Adrenal gland (tissue), 12 donors: ENCODE results near the gene EPHB1. TPM values are rescaled to one million over a fixed set of nuclear protein-coding genes. Genes with fewer than 3 reads are reported as not detected.

Experiments
- DNase-seq, 7 donors: peaks; one replicate each; pipeline ENCODE4 v3.0.0-alpha.2; 2019 to 2020
- H3K27ac ChIP-seq, 5 donors: fragments of 200-600 bp; sonication (generic) in 4 of 5; 1 replicate in 3 of 5; 2 replicates in 2 of 5; pipeline versions ENCODE4 v1.5.1 to v1.8.0; 2016 to 2020; ENCODE audit warnings: mild to moderate bottlenecking in 1 of 5
- H3K27me3 ChIP-seq: fragments of 200-600 bp; 2 replicates; pipeline ENCODE4 v1.8.0; 2021
- H3K36me3 ChIP-seq, 2 donors: fragments of 200-600 bp; replicated peaks in 1 of 2; 1 replicate in 1 of 2; 2 replicates in 1 of 2; pipeline versions ENCODE4 v1.5.1 to v1.8.0; 2018 to 2022
- H3K4me1 ChIP-seq, 2 donors: fragments of 200-600 bp; replicated peaks in 1 of 2; 1 replicate in 1 of 2; 2 replicates in 1 of 2; pipeline versions ENCODE4 v1.5.1 to v1.8.0; 2018 to 2021
- H3K4me3 ChIP-seq, 4 donors: fragments of 200-600 bp; sonication (generic) in 3 of 4; one replicate each; pipeline ENCODE4 v1.5.1; 2016 to 2018
- H3K9me3 ChIP-seq, 3 donors: fragments of 200-600 bp; sonication (generic) in 1 of 3; replicated peaks in 1 of 3; 1 replicate in 2 of 3; 2 replicates in 1 of 3; pipeline versions ENCODE4 v1.5.1 to v1.8.0; 2016 to 2021
- CTCF ChIP-seq, 6 experiments: fragments of 450-650 bp in 4 of 6; fragments of 200-600 bp in 2 of 6; sonication (generic) in 1 of 6; IDR thresholded peaks; 1 replicate in 5 of 6; 2 replicates in 1 of 6; pipeline versions ENCODE4 v1.5.1 to v1.8.0; 2016 to 2021; ENCODE audit warnings: antibody characterized with exemption in 6 of 6, mild to moderate bottlenecking in 2 of 6, moderate library complexity in 1 of 6
- POLR2A ChIP-seq, 2 donors: fragments of 450-650 bp; IDR thresholded peaks; one replicate each; pipeline ENCODE4 v1.6.1; 2017; ENCODE audit warnings: antibody characterized with exemption in 2 of 2, mild to moderate bottlenecking in 2 of 2, moderate library complexity in 1 of 2
- WGBS, 4 donors: extraction: QIAGEN DNeasy Blood & Tissue Kit in 2 of 4; methylation state at CpG; one replicate each; pipeline versions ENCODE4 v1.1.5 to v1.1.7; 2013 to 2017; 5-methylcytosine and 5-hydroxymethylcytosine counted together
- intact Hi-C, 2 donors: fragments of 100-400 bp; cut with DNase I; formaldehyde crosslinking; loops; one replicate each; pipeline versions ENCODE4 v1.14.1 to v1.15.0; 2022 to 2023
- polyA plus RNA-seq, 3 donors: library from polyadenylated mRNA; stranded (reverse); fragments of 200-250 nt in 2 of 3; fragments of 350-450 nt in 1 of 3; fragmentation: Illumina TruSeq in 1 of 3; extraction: RNeasy Lipid Tissue Mini Kit (QIAGEN cat#74804) in 1 of 3; gene quantifications; one replicate each; pipeline ENCODE4 v1.2.3, GENCODE V29; 2013 to 2014
- total RNA-seq, 9 donors: library from RNA; depleted of rRNA in 4 of 9; stranded (reverse); fragments of >200 nt in 4 of 9; fragments of 120-200 nt in 1 of 9; fragmentation: NEBNext Ultra II Directional in 1 of 9; extraction: Animal tissue kit (Norgen Biotek cat#: 25700) in 1 of 9; gene quantifications; one replicate each; pipeline versions ENCODE4 v1.1.0 to v1.2.4, GENCODE V29; 2013 to 2023
- donor health status: healthy with polysubstance abuse.
- donor health status: Bipolar disorder and iron deficiency.
- donor health status: DM: yes; HTN: yes; CAD: no.
- donor health status: DM: no; HTN: no; CAD: no.
- donor health status: DM: no; HTN: no; CAD: no.
- donor health status: DM: yes; HTN: yes; CAD: no.

EPHB1 gene
- total and polyA plus RNA-seq, 12 donors = 0.10 to 3.4 (median 0.98) TPM

DNA sequence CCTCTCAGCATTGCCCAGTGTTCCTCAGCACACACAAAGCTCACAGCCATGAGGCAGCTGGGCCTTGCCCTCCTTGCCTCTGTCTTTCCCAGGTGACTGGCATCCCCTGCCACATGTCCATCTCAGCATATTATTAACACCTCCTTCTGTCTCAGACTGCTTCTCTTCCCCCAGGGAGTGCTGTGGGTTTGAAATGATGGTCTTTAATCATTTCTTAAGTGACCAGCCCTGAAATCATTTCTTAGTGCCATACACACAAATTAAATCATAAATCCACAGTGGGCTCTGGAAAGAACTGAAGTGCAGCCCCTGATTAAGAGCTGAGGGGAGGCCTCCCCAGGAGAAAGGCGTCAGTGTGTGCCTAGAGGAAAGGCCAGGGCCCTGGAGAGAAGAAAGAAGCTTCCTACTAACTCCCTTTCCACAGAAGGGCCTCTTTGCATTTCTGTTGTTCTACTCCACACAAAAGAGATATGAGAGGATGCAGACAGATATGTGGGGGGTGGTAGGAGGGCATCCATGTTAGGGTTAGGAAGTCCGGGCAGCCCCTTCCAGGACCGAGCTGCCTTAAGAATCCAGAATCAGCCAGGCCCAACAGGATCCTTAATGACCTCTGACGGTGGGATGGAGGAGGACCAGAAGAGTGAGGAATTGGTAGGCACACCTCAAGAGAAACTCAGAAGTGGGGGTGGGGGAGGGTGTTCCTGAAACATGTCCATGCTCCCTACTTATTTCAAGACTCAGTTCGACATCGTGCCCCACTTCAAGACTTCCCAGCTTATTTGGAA lies 290.8 kb downstream of the EPHB1 start:
- H3K9me3 ChIP-seq = no peaks in the 10 kb centered on the region
- H3K36me3 ChIP-seq = no peaks in the 10 kb centered on the region
- no peak overlapping the region for H3K27ac ChIP-seq
- no peak overlapping the region for H3K4me3 ChIP-seq
- H3K27me3 ChIP-seq = no peaks in the 10 kb centered on the region
- no peaks in the 10 kb centered on the region for H3K4me1 ChIP-seq
- no peak for TF ChIP-seq POLR2A (IDR thresholded peaks at IDR 0.05)
- no peak for TF ChIP-seq CTCF (IDR thresholded peaks at IDR 0.05)
- WGBS, 4 donors = 70 to 87% (median 77%) methylated on average over 6 of the region's 6 CpGs
- intact Hi-C loops = no loop called here
- DNase-seq = no peak

GRCh38 chr3:135087782-135088181 lies 292.7 kb downstream of the EPHB1 start:
- no peaks in the 10 kb centered on the region for H3K9me3 ChIP-seq
- intact Hi-C loops = no loop called here
- H3K27me3 ChIP-seq = no peaks in the 10 kb centered on the region
- no peaks in the 10 kb centered on the region for H3K4me1 ChIP-seq
- TF ChIP-seq CTCF (IDR thresholded peaks at IDR 0.05) = no peak
- TF ChIP-seq POLR2A (IDR thresholded peaks at IDR 0.05) = no peak
- no peak overlapping the region for H3K4me3 ChIP-seq
- H3K36me3 ChIP-seq = no peaks in the 10 kb centered on the region
- WGBS, 4 donors = 20 to 33% (median 29%) methylated on average over 2 of the region's 2 CpGs
- DNase-seq = no peak
- no peak overlapping the region for H3K27ac ChIP-seq

- H3K36me3 ChIP-seq = no peaks in the 10 kb centered on the region
- no peak overlapping the region for H3K27ac ChIP-seq
- H3K4me1 ChIP-seq = no peaks in the 10 kb centered on the region
- H3K27me3 ChIP-seq = no peaks in the 10 kb centered on the region
- no peak for DNase-seq
- TF ChIP-seq POLR2A (IDR thresholded peaks at IDR 0.05) (no peak), CTCF (IDR thresholded peaks at IDR 0.05) (no peak)
- WGBS, 4 donors = 62 to 77% (median 71%) methylated on average over 5 of the region's 5 CpGs
- intact Hi-C loops = no loop called here
- H3K4me3 ChIP-seq = no peak overlapping the region
- no peaks in the 10 kb centered on the region for H3K9me3 ChIP-seq
Measured at GRCh38 chr3:135089451-135089850, 294.4 kb downstream of the EPHB1 start.

DNA sequence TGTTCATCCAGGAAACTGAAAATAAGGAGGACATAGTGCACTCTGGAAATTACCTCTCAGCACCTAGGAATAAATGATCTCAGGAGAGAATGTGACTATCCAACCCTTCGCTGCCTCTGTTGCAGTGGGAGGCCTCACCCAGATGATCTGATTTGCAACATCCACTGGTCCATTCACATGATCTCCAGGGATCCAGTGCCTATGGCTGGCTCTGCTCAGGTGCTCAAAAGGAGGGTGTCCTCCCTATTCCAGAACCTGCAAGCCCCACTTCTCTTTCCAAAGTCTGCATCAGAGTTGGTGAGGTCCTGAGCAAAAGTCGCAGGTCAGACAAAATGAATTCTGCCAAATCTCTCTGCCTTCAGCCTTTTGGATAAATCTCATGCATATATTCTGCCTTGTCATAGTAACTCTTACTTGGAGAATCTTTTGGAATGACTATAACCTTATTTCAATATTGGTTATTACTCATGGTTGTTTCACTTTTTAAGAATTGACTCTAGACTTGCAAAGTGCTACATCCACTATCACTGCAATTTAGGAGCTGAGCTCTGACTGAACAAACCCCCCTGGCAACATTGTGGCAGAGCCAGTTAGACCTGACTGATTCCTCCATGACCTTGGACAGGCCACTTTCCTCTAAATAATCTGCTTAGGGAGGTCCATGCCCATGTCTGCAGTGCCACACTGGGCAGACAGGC lies 295.1 kb downstream of the EPHB1 start:
- TF ChIP-seq POLR2A (IDR thresholded peaks at IDR 0.05) (no peak), CTCF (IDR thresholded peaks at IDR 0.05) (no peak)
- Histone ChIP-seq H3K9me3 (no peaks in the 10 kb centered on the region), H3K27me3 (no peaks in the 10 kb centered on the region), H3K36me3 (no peaks in the 10 kb centered on the region), H3K4me1 (no peaks in the 10 kb centered on the region), H3K27ac (no peak overlapping the region), H3K4me3 (no peak overlapping the region)
- 82 to 97% (median 93%) methylated on average over 2 of the region's 2 CpGs for WGBS, 4 donors
- DNase-seq = no peak
- intact Hi-C loops = no loop called here
